Left lobe of liver (tissue), 2 donors: ENCODE measurements around the gene MSANTD4. TPM values are rescaled to one million over a fixed set of nuclear protein-coding genes. Genes with fewer than 3 reads are reported as not detected.
"Not testable (repeated sequence)": the region's sequence is repeated elsewhere in the genome, so short reads cannot be mapped to it uniquely, and the experiment has no call there.

Source experiments
- ATAC-seq: fragments of 200-7000 bp; cut with Tn5 transposase; one replicate; pipeline ENCODE4 v1.9.1; 2020; ENCODE audit warnings: mild to moderate bottlenecking, moderate library complexity
- DNase-seq: peaks from one replicate; pipeline ENCODE4 v3.0.0-alpha.2; 2020; ENCODE audit warnings: low spot score
- total RNA-seq: library from RNA; stranded (reverse); gene quantifications from one replicate; pipeline ENCODE4 v1.2.1, GENCODE V29; 2021
- donor health status: DM: no; HTN: no; CAD: no; lungs with moderate emphysema.
- donor health status: DM: no; HTN: yes; CAD: no.

Gene MSANTD4
- total RNA-seq = 5.0 TPM

GRCh38 chr11:106021967-106022794 lies at the start of gene MSANTD4:
MSANTD4 (minus strand) TSS chr11:106022240; CDS start chr11:106010917, 11,323 bp downstream.
- ATAC-seq (peak; percentile 96), DNase-seq (peak; percentile 99)

DNA sequence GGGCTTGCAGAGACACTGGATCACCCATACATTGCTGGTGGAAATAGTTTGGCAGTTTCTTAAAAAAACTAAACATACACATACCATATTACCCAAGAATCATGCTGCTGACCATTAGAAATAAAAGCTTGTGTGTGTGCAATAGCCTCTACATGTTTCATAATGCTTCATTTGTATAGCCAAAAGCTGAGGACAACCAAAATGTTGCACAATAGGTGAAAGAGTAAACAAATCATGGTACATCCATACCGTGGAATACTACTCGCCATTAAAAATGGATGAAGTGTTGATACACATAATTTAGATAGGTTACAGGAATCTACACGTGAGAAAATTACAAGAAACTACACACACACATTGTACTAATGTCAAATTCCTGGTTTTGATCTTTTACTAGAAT lies 48.6 kb upstream of the MSANTD4 start:
- DNase-seq (no peak), ATAC-seq (peak; percentile 38)

- ATAC-seq (no peak), DNase-seq (no peak)
These were observed 41.0 kb upstream of the MSANTD4 start for GRCh38 chr11:106063009-106063408.

GRCh38 chr11:106061954-106062949 lies 40.2 kb upstream of the MSANTD4 start:
- ATAC-seq (no peak), DNase-seq (no peak)

DNA sequence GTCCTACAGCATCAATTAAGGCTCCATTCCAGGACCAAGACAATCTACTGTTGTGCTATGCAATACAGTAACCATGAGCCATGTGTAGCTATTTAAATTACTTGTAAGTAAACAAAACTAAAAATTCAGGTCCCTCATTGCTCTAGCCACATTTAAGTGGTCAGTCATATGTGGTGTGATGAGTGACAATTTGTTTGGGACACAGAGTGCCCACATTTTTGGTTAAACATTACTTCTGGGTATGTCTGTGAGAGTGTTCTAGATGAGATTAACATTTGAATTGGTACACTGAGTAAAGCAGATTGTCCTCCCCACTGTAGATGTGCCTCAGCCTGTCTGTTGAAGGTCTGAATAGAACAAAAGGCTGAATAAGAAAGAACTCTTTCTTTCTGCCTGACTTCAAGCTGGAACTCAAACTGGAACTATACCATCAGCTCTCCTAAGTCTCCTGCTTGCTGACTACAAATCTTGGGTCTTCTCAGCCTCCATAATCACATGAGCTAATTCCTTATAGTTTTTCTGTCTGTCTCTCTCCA lies 39.3 kb upstream of the MSANTD4 start:
- DNase-seq (no peak), ATAC-seq (no peak)

- no peak for ATAC-seq
- no peak for DNase-seq
These were observed 37.6 kb upstream of the MSANTD4 start for GRCh38 chr11:106059617-106060016.

DNA sequence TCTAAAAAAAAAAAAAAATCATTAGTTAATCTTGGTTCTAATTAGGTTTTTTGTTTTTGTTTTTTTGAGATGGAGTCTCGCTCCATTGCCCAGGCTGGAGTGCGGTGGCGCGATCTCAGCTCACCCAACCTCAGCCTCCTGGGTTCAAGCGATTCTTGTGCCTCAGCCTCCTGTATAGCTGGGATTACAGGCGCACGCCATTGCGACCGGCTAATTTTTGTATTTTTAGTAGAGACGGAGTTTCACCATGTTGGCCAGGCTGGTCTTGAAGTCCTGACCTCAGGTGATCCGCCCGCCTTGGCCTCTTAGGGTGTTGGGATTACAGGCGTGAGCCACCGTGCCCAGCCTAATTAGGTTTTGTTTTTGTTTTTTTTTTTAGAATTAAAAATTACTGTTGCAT lies 36.3 kb upstream of the MSANTD4 start:
- not testable (repeated sequence) for DNase-seq, ATAC-seq

GRCh38 chr11:106051103-106051502 lies 29.1 kb upstream of the MSANTD4 start:
- DNase-seq (no peak), ATAC-seq (no peak)

- ATAC-seq (no peak), DNase-seq (no peak)
These were observed 27.9 kb upstream of the MSANTD4 start for GRCh38 chr11:106049727-106050476.

DNA sequence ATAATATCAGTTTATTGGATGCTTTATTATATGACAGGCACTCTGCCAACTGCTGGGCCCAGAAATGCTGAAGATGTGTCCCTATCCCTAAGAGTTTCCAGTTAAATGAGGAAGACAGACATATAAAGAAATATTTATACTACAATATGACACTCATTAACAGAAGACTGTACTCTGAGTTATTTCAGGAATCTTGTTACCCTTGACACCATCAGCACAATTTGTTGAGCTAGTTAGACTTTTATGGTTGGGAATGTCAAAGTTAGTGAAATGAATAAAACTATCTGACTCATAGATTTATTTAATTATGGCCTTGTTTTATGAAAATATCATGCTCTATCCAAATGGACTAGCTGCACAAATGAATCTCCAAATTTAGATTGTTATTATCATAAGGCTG lies 25.6 kb upstream of the MSANTD4 start:
- DNase-seq (no peak), ATAC-seq (no peak)

- ATAC-seq (no peak), DNase-seq (no peak)
These were observed 21.5 kb upstream of the MSANTD4 start for GRCh38 chr11:106043540-106043939.

DNA sequence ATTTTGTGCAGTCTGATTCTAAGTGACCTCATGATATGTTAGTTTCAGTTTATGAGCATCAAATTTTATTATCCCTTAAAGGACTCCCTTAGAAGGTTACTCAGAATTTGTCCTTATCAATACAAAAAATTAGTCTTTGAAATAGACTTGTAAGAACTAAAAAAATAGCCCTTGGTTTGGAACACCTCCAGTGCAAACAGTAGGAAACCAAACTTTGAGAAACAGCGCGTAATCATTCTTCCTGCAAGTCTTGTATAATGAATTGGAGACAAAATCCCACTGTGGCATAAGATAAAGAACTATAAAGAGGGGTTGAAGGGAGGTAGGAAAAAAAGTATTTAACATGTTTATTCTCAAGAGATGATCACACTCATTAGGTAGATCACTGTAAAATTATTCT lies 10.8 kb upstream of the MSANTD4 start:
- no peak for DNase-seq
- ATAC-seq = no peak

GRCh38 chr11:106031936-106032335 lies 9.9 kb upstream of the MSANTD4 start:
- no peak for ATAC-seq
- DNase-seq = no peak

- ATAC-seq = no peak
- no peak for DNase-seq
These were observed 9.3 kb upstream of the MSANTD4 start for GRCh38 chr11:106031202-106031810.

DNA sequence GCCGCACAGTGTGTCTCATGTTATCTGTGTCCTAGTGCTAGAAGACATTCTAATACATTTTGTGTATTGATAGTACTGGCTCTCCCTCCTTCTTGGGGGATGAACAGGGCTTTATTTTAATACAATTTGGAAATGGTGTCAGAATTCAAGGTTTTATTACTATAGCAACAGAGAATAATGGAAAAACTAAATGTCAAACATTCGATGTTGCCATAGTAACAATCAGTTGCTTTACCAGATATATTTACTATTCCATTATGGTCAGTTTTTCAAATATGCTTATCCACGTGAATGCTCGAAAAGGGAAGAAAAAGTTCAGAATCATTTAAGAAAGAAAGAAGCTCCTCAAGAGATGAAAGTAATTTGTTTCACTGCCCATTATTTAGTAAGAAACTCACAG lies 8.6 kb upstream of the MSANTD4 start:
- ATAC-seq (no peak), DNase-seq (no peak)

- no peak for DNase-seq
- ATAC-seq = no peak
These were observed 795 bp upstream of the MSANTD4 start for GRCh38 chr11:106022795-106023275.

GRCh38 chr11:106021181-106021966 lies 666 bp downstream of the MSANTD4 start:
- DNase-seq (no peak), ATAC-seq (no peak)

- ATAC-seq (no peak), DNase-seq (no peak)
These were observed 4.9 kb downstream of the MSANTD4 start for GRCh38 chr11:106017093-106017492.

DNA sequence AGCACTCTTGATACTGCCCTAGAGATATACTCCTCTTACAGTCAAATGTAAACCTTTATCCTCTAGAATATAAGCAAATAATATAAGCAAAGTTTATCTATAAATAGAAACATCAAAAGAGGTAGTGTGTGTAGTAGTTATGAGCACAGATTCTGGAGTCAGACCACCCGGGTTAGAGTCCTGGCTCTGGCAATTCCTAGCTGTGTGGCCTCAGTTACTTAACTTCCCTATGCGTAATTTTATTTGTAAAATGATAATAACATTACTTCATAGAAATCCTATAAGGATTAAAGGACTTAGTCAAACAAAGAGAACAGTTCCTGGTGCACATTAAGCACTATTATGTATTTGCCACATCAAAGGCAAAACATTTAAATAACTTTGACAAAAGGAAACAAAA lies 7.0 kb downstream of the MSANTD4 start:
- DNase-seq = no peak
- ATAC-seq = no peak
